ENCODE data around the gene DOK1.

DOK1 gene

DNA sequence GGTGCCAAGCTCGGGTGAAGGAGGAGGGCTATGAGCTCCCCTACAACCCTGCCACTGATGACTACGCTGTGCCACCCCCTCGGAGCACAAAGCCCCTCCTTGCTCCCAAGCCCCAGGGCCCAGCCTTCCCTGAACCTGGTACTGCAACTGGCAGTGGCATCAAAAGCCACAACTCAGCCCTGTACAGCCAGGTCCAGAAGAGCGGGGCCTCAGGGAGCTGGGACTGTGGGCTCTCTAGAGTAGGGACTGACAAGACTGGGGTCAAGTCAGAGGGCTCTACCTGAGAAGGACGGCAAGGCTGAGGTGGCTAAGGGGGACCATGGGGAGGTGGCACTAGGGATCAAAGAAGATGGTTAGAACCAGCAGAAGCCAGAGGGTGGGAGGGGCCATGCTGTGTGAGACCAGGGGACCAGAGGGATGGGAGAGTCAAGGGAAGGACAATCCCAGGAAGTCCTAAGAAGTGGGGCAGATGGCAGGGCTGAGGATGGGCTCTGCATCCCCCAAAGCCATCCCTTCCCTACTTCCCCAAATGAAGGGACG, 2.4 kb downstream of the DOK1 start:
- no peak overlapping the region for H3K4me3 ChIP-seq (ENCODE audit: low read length)
- no peak overlapping the region for H3K27ac ChIP-seq (ENCODE audit: low read depth, low read length)
- H3K9me3 ChIP-seq (ENCODE audit: control insufficient read depth, insufficient read depth, low read length): no peaks in the 10 kb centered on the region
- H3K9me2 ChIP-seq (replicated peaks; ENCODE audit: control insufficient read depth, low read length): no peaks in the 10 kb centered on the region
- H3K27me3 ChIP-seq (ENCODE audit: control insufficient read depth, low read length): peaks cover 14% of the 10 kb centered on the region
- H3K4me1 ChIP-seq (ENCODE audit: control insufficient read depth, low read length): peaks cover 28% of the 10 kb centered on the region
- TF ChIP-seq, protein P1, sequence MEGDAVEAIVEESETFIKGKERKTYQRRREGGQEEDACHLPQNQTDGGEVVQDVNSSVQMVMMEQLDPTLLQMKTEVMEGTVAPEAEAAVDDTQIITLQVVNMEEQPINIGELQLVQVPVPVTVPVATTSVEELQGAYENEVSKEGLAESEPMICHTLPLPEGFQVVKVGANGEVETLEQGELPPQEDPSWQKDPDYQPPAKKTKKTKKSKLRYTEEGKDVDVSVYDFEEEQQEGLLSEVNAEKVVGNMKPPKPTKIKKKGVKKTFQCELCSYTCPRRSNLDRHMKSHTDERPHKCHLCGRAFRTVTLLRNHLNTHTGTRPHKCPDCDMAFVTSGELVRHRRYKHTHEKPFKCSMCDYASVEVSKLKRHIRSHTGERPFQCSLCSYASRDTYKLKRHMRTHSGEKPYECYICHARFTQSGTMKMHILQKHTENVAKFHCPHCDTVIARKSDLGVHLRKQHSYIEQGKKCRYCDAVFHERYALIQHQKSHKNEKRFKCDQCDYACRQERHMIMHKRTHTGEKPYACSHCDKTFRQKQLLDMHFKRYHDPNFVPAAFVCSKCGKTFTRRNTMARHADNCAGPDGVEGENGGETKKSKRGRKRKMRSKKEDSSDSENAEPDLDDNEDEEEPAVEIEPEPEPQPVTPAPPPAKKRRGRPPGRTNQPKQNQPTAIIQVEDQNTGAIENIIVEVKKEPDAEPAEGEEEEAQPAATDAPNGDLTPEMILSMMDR (IDR thresholded peaks at IDR 0.05; ENCODE audit: low read depth, low read length, poor library complexity, severe bottlenecking): no peak
- no peak for TF ChIP-seq EZH2phosphoT487 (IDR thresholded peaks at IDR 0.05; ENCODE audit: borderline replicate concordance, low read length)
- no peak overlapping the region for H3K4me2 ChIP-seq (ENCODE audit: low read length)
- peaks cover 17% of the 10 kb centered on the region for H3K79me2 ChIP-seq (ENCODE audit: control insufficient read depth, low read length)
- H3K36me3 ChIP-seq (ENCODE audit: control insufficient read depth, low read length): peaks cover 13% of the 10 kb centered on the region
- H3F3A ChIP-seq (ENCODE audit: control insufficient read depth, insufficient read depth): no peaks in the 10 kb centered on the region
- H4K20me1 ChIP-seq (ENCODE audit: control insufficient read depth, insufficient read depth, low read depth, low read length): no peaks in the 10 kb centered on the region; the same call in 1 of the 2 replicates

DNA sequence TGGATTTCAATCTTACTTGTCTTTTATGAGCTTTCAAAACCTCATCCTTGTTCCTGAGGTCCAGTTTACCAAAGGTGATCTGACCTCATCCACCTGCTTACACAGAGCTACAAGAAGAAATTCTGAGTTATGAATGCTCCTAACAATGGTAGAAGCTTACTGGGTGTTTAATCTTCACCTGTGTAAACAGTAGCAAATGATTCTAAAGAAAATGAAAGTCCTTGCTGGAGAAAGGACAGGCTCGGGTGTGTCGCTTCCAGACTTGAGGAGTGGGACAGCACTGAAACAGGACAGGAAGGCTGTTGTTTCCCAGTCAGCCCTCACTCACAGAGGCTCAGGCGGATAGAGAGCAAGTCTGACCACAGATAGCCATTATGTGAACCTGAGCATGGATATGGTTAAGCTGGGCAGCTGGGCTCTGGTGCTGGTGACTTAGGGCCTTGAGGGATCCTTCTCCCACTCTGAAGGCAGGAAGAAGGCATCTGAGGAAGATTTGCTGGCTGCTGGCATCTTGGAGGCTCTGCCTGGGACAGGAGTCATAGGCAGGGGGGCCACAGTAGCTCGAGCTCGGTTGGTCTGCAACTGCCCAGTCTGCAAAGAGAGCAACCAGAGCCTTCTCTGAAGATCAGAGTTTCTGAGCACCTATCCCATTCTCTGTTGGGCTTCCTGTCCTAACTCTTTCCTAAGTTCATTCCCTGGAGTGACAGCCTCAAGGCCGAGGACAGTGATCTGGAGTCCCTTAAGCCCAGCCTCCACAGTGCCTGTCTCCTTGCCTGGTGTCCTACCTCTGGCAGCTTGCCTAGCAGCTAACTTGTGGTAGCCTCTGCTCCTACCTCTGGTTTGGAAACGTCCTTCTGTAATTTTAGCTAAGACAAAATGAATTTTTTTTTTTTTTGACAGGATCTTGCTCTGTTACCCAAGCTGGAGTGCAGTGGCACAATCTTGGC, 4.0 kb downstream of the DOK1 start:
- H3K4me1 ChIP-seq (ENCODE audit: control insufficient read depth, low read length): peaks cover 14% of the 10 kb centered on the region
- no peaks in the 10 kb centered on the region for H3F3A ChIP-seq (ENCODE audit: control insufficient read depth, insufficient read depth)
- no peak overlapping the region for H3K4me2 ChIP-seq (ENCODE audit: low read length)

DNA sequence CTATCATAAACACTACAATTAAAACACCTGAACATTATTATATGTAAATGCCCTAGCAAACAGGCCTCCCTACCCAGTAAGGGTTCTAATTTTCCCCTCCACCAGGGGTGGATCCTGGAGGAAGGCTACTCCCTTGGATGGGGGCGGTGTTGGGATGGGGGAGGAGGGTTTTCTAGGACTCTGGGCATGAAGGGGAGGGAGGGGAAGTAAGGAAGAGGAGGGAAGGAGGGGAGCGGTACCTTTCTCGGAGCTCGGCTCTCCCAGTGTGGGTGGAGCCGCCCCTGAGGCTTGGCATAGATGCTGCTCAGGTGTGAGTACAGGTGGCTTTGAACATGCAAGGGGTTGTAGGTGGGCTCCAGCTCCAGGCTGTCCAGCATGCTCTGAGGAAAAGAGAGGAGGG, 5.4 kb downstream of the DOK1 start:
- Histone ChIP-seq H4K20me1 (ENCODE audit: control insufficient read depth, insufficient read depth, low read depth, low read length) (no peaks in the 10 kb centered on the region; the same call in 1 of the 2 replicates), H3K9me2 (replicated peaks; ENCODE audit: control insufficient read depth, low read length) (no peaks in the 10 kb centered on the region), H3K4me2 (ENCODE audit: low read length) (no peak overlapping the region), H3K4me3 (ENCODE audit: low read length) (no peak overlapping the region), H3F3A (ENCODE audit: control insufficient read depth, insufficient read depth) (no peaks in the 10 kb centered on the region), H3K27ac (ENCODE audit: low read depth, low read length) (no peak overlapping the region), H3K79me2 (ENCODE audit: control insufficient read depth, low read length) (peaks cover 13% of the 10 kb centered on the region), H3K36me3 (ENCODE audit: control insufficient read depth, low read length) (peaks cover 13% of the 10 kb centered on the region), H3K9me3 (ENCODE audit: control insufficient read depth, insufficient read depth, low read length) (no peaks in the 10 kb centered on the region), H3K4me1 (ENCODE audit: control insufficient read depth, low read length) (peaks cover 9% of the 10 kb centered on the region), H3K27me3 (ENCODE audit: control insufficient read depth, low read length) (peaks cover 21% of the 10 kb centered on the region)
- TF ChIP-seq, protein P1 (IDR thresholded peaks at IDR 0.05; ENCODE audit: low read depth, low read length, poor library complexity, severe bottlenecking): no peak
- TF ChIP-seq EZH2phosphoT487 (IDR thresholded peaks at IDR 0.05; ENCODE audit: borderline replicate concordance, low read length): no peak

More for the DNA sequence above, 4.0 kb downstream of the DOK1 start:
- Histone ChIP-seq H4K20me1 (ENCODE audit: control insufficient read depth, insufficient read depth, low read depth, low read length) (no peaks in the 10 kb centered on the region; the same call in 1 of the 2 replicates), H3K9me2 (replicated peaks; ENCODE audit: control insufficient read depth, low read length) (no peaks in the 10 kb centered on the region), H3K27ac (ENCODE audit: low read depth, low read length) (no peak overlapping the region), H3K79me2 (ENCODE audit: control insufficient read depth, low read length) (peaks cover 17% of the 10 kb centered on the region), H3K4me3 (ENCODE audit: low read length) (no peak overlapping the region), H3K36me3 (ENCODE audit: control insufficient read depth, low read length) (peaks cover 13% of the 10 kb centered on the region), H3K9me3 (ENCODE audit: control insufficient read depth, insufficient read depth, low read length) (no peaks in the 10 kb centered on the region), H3K27me3 (ENCODE audit: control insufficient read depth, low read length) (peaks cover 17% of the 10 kb centered on the region)
- TF ChIP-seq EZH2phosphoT487 (IDR thresholded peaks at IDR 0.05; ENCODE audit: borderline replicate concordance, low read length): no peak
- TF ChIP-seq, protein P1 (IDR thresholded peaks at IDR 0.05; ENCODE audit: low read depth, low read length, poor library complexity, severe bottlenecking): no peak
